ENCODE measurements around the gene PPP4R4. TPM values are rescaled to one million over a fixed set of nuclear protein-coding genes. Genes with fewer than 3 reads are reported as not detected.

Gene PPP4R4
- polyA plus RNA-seq, 1 of the 3 experiments (the other 2 are of a cell fraction), result 2.5 TPM

- H3K9me3 ChIP-seq, result 0 out of 2 replicates have a peak, but pooled peaks cover 5% of the 10 kb centered on the region
- H3K36me3 ChIP-seq (replicated peaks in 1 of 2; ENCODE audit: control insufficient read depth in 1 of 2, insufficient read depth in 2 of 2, low read length in 1 of 2), result no peaks in the 10 kb centered on the region
- peak overlapping the region in 1 of 2 experiments; percentile 35; a peak in 2 of 4 replicates for H3K27ac ChIP-seq (ENCODE audit: low read depth in 2 of 2, low read length in 1 of 2)
- peaks cover 11% of the 10 kb centered on the region for H3F3A ChIP-seq (replicated peaks; ENCODE audit: insufficient read depth)
- no peaks in the 10 kb centered on the region for H3K27me3 ChIP-seq (ENCODE audit: insufficient read depth)
- H4K20me1 ChIP-seq (ENCODE audit: insufficient read depth), result no peaks in the 10 kb centered on the region
- 0 out of 2 replicates have a peak overlapping the region, but pooled peaks have one; percentile 10 for H3K9ac ChIP-seq
- POLR2A ChIA-PET, result no interaction called here
- TF ChIP-seq FOSL2 (IDR thresholded peaks at IDR 0.05; ENCODE audit: borderline replicate concordance, low read depth), result no peak; the same call in 1 of the 2 replicates
- TF ChIP-seq RCOR1 (IDR thresholded peaks at IDR 0.05; ENCODE audit: low read length), result peak; percentile 75
- TF ChIP-seq RFX5 (IDR thresholded peaks at IDR 0.05; ENCODE audit: low read length), result no peak
- no peak for TF ChIP-seq FOXJ3 (CRISPR knock-in tag; IDR thresholded peaks at IDR 0.05)
- no peak for TF ChIP-seq CHD2 (IDR thresholded peaks at IDR 0.05; ENCODE audit: low read length, partially characterized antibody)
- no peak for TF ChIP-seq GABPA (IDR thresholded peaks at IDR 0.05; ENCODE audit: low read depth)
- no peak for TF ChIP-seq RAD21 (IDR thresholded peaks at IDR 0.05; ENCODE audit: low read length)
- no peak for TF ChIP-seq IRF3 (IDR thresholded peaks at IDR 0.05; ENCODE audit: low read depth, low read length)
- TF ChIP-seq MAX (IDR thresholded peaks at IDR 0.05; ENCODE audit: low read depth), result no peak; the same call in 1 of the 2 replicates
- TF ChIP-seq USF1 (IDR thresholded peaks at IDR 0.05; ENCODE audit: borderline replicate concordance, low read depth), result no peak
- TF ChIP-seq ELF1 (IDR thresholded peaks at IDR 0.05), result no peak
- TF ChIP-seq GATA2 (CRISPR knock-in tag; IDR thresholded peaks at IDR 0.05), result no peak
- TF ChIP-seq MEF2A (IDR thresholded peaks at IDR 0.05; ENCODE audit: borderline replicate concordance, low read depth), result peak; percentile 62; the same call in 1 of the 2 replicates
- TF ChIP-seq PBX3 (IDR thresholded peaks at IDR 0.05), result peak; percentile 16; the same call in 1 of the 2 replicates
- no peak; the same call in 1 of the 2 replicates for TF ChIP-seq SIN3A (IDR thresholded peaks at IDR 0.05; ENCODE audit: borderline replicate concordance, low read depth, low read length)
- TF ChIP-seq MXI1 (IDR thresholded peaks at IDR 0.05; ENCODE audit: low read depth, low read length), result peak; percentile 63; the same call in 1 of the 2 replicates
- TF ChIP-seq TCF12 (IDR thresholded peaks at IDR 0.05), result peak; percentile 46; the same call in 1 of the 2 replicates
- WGBS (ENCODE audit: low lambda C conversion rate), result 2% methylated on average over 3 of the region's 3 CpGs
- no peaks in the 10 kb centered on the region for H3K9me2 ChIP-seq
- peak; percentile 34 for DNase-seq
- peaks cover 8 to 9% of the 10 kb centered on the region in 2 experiments; a peak in 2 of 4 replicates for H3K4me1 ChIP-seq (ENCODE audit: control insufficient read depth in 1 of 2, insufficient read depth in 2 of 2, low read depth in 1 of 2, low read length in 1 of 2)
- H3K79me2 ChIP-seq (ENCODE audit: insufficient read depth), result no peaks in the 10 kb centered on the region; the same call in 1 of the 2 replicates
- H2AFZ ChIP-seq (ENCODE audit: low read depth), result no peak overlapping the region; the same call in 1 of the 2 replicates
- peak overlapping the region; percentile 54; the same call in 1 of the 2 replicates for H3K4me2 ChIP-seq
- no peak overlapping the region for H3K4me3 ChIP-seq (ENCODE audit: low read depth in 2 of 2, low read length in 1 of 2)
- CTCF ChIA-PET, result interaction anchor here (0.6 to 5.0 kb wide), 4 partner anchors 10 to 39 kb away, joined by 3 to 27 read pairs (median 11); no protein-coding TSS in a partner anchor
Observed at GRCh38 chr14:94171208-94171607, 2.9 kb upstream of the PPP4R4 start.
